Posterior vena cava (tissue), 2 donors: Measurements from ENCODE around the gene EBF3. TPM values are rescaled to one million over a fixed set of nuclear protein-coding genes. Genes with fewer than 3 reads are reported as not detected.
A peak's percentile ranks its signal among the peaks of the same experiment; 100 is the strongest.

Source experiments
- DNase-seq: peaks from one replicate; pipeline ENCODE4 v3.0.0-alpha.2; 2020; ENCODE audit warnings: low spot score
- intact Hi-C, 2 donors: fragments of 100-400 bp; cut with DNase I; formaldehyde crosslinking; loops; one replicate each; pipeline versions ENCODE4 v1.14.1 to v1.14.2; 2022 to 2023
- total RNA-seq, 2 donors: library from RNA; stranded (reverse); fragmentation: NEBNext Ultra II Directional; extraction: Animal tissue kit (Norgen Biotek cat#: 25700); gene quantifications; one replicate each; pipeline ENCODE4 v1.2.1, GENCODE V29; 2021
- donor health status: DM: yes; HTN: yes; CAD: no.
- donor health status: DM: yes; HTN: yes; CAD: no.

EBF3 gene
- total RNA-seq, 2 donors from 2014 or later: 8.7 to 9.1 TPM

DNA sequence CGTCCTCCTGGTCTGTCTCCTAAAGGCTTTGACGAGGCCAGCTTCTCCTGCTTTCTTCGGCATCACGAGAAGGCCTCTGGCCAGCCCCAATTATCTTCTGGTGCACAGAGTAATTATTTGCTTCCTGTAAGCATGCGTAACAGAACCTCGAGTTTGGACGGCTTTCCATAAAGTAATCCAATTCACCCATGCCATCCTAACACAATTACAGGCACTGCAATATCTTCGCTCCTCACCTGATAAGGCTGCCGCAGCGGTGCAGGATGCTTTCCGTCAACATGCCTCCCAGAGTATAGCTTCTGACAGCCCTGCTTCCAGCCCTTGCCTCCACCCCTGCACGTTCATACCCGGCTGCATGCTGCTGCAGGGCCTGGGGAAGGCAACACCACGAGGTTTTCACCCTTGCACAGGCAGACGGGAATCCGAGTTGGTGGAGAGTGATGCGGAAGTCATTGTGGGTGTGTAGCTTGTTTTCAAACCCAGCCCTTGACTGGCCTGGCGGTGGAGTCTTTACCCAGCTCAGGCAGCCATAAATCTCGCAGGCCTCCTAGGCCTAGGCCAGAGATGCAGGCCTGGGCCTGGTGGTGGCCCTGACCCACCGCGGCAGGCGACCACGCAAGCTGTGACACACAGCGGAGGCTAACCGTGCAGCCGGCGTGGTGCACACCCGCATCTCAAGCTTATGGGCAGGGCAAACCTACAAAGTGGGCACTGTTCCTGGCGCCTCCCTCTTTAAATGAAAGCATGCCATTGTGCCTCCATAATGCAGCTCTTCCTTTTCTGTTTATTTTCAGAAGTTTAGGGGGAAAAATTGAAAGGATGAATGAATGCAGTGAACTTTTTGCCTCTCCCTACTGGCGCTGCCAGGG lies 12.7 kb downstream of the EBF3 start:
- intact Hi-C loops: no loop called here
- DNase-seq: peak; percentile 55

DNA sequence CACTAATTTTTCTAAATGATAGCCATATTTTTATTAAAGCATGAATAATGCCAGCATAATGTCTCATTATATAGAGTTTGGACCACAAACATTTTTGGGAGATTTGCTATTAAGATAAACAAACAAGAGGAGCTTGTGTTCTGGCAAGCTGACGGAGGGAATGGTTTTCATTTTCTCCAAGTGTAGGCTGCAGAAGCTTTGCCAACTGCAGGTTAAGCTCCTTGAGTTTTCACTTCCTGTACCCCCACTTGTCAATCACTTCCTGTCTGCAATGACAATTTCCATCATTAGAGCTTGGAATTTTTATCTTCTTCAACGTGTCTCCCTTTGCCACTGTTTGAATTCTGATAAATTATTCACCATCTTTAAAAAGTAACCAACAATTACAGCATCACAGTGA lies 13.4 kb downstream of the EBF3 start:
- intact Hi-C loops: no loop called here
- DNase-seq: no peak

DNA sequence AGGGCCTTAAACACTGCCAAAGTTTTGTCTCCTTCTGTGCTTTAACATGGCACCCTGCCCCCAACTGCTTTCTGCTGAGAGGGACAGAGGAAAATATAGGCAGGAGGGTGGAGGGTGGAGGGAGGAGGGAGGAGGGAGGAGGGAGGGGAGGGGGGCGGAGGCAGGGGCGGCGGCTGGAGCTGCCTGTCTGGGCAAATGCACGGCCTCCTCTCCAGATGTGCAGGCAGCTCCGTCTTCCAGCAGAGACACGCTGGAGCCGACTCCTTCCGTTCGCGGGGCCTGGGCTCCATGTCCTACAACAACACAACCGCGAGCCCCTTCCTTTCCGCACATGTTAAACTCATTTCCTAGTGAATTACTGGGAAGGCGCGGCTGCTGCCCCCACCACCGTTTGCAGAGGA lies 14.2 kb downstream of the EBF3 start:
- intact Hi-C loops: no loop called here
- peak; percentile 82 for DNase-seq

DNA sequence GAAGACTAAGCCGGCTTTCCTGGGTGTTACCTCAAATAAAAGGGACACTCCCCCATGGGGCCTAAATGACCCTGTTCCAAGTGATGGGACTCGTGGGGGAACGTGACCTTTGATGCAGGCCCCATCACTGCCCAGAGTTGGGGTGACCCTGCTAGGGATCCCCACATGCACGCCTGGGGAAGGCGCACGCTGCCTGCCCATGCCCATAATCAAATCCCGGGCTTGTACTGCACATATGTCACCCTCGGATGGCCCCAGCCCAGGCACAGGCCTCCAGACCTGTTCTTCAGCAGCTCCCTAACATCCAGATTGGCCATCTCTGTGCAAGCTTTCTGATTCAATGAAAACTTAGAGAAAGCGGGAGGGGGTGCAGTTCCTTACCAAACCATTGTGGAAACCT lies 14.7 kb downstream of the EBF3 start:
- intact Hi-C loops: no loop called here

DNA sequence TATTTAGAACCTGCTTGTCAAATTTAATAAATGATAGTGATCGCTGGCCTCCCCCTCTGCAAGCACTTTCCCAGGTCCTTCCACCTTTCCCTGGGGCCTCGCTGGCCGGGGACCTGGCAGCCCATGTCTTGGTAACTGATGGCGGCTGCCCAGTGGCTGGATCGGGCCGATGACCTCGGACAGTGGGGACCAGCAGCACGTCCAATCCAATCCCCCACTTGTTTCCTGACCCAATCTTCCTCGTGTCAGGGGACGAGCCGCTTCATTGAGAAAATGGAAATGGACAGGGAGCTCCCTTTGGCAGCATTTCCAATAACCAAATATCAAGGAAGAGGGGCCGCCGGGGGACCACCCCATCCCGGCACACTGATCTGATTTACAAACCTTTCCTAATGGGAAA lies 17.2 kb downstream of the EBF3 start:
- intact Hi-C loops: no loop called here
- DNase-seq: peak; percentile 71

More for the DNA sequence above, 14.7 kb downstream of the EBF3 start:
- peak; percentile 67 for DNase-seq

DNA sequence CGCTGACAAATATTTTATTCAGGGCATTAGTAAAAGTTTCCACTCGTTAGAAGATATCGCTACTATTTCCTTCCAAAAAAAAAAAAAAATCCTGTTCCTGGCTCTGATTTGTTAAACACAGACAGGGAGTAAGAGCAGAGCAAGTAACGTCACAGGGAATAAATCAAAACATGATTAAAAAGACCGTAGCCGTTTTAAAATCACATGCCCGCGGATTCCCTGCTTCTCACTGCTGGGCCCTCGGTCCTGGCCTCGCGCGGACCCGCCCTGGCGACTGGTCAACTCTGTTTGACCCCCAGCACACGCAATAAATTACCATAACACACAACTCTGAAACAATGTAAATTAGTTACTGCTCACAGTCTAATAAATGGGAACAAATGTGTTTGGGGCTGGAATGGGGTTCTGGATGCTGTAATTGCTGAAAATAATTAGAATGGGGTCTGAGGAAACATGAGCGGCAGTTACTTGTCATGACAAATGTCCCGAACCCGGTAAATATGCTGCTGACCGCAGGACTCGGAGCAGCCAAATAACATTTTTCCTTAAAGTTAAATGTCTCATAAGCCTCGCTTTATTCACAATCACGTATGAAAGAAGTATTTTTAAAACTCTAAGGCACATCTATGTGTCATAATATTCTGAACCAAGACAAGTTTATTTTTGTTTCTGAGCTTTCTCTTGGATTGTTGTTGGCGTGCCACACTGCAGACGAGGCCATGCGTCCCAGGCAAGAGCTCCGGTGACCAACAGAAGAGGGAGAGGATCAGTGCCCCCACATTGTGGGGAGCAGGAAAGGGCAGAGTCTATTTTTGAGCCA lies 17.9 kb downstream of the EBF3 start:
- intact Hi-C loops: no loop called here
- DNase-seq: peak; percentile 85

DNA sequence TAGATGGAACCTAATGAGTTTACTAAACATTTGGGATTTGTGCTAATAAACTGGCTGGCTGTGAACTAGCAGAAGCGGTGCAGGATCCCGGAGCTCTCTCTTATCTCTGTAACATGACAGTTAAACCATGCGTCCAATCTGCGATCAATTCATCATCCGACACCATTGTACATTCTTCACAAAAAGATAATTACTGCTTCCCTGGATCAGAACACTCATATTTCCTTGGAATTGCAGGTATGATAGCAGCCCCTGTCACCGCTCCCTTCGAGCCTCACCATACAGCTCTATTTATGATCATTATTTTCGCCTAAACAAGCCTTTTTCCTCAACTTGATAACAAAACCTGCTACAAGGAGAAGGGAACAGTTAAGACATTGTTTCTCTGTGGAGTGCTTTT lies 18.5 kb downstream of the EBF3 start:
- no peak for DNase-seq
- intact Hi-C loops: no loop called here

GRCh38 chr10:129945064-129945463 lies 19.0 kb downstream of the EBF3 start:
- intact Hi-C loops: no loop called here
- DNase-seq: no peak

GRCh38 chr10:129944456-129944855 lies 19.6 kb downstream of the EBF3 start:
- intact Hi-C loops: no loop called here
- no peak for DNase-seq

DNA sequence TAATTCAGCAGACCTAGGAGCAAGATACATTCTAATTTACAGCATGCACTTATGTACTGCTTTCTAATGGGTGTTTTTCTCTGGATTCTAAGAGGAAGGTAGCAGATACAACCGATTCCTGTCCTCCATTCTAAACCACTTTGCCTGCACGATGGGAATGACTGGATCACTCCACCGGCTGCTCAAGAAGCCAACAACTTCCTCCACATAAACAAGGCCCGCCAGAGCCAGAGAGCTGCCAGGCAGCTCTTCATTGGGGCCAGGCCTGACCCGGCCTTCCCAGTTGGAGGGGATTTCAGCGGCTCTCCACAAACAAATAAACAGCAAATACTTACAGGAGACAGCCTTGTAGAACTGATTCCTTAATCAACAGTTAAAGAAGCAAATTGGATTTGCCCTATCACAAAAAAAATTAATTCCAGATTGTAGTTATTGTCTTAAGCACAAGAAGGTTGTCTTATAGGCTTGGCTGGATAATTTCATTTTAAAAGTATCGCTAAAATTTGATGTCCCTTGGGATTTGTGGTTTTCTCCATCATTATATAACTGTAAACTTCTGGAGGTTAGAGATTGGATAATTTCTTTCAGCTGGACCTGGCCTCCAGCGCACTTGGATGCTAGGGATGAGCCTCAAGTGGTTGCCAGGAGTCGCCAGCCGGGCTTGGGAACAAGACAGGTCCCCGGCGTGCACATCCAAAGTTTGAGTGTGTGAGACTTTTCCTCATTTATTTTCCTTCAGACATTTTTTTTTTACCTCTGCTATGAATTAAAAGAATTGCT lies 20.9 kb downstream of the EBF3 start:
- intact Hi-C loops: no loop called here
- DNase-seq: peak; percentile 59

DNA sequence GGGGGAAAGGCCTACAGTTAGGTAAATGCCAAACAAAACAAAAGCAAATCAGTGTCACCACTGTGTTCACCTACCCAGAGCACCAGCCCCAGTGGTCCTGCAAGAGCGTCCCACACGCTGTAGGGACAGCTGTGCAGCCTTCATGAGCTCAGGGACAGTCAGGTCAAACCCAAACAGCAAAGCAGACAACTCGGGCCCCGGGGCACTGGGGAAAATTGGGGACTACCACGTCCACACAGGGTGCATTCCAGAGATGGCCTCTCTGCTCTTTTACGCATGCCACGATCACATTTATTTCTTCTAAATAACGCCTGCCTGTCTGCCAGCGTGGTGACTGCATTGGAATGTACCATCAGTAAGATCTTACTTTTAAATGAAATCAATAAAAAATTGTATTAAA lies 21.7 kb downstream of the EBF3 start:
- intact Hi-C loops: no loop called here
- DNase-seq: peak; percentile 38

GRCh38 chr10:129942019-129942277 lies 22.1 kb downstream of the EBF3 start:
- DNase-seq: peak; percentile 54
- intact Hi-C loops: no loop called here

DNA sequence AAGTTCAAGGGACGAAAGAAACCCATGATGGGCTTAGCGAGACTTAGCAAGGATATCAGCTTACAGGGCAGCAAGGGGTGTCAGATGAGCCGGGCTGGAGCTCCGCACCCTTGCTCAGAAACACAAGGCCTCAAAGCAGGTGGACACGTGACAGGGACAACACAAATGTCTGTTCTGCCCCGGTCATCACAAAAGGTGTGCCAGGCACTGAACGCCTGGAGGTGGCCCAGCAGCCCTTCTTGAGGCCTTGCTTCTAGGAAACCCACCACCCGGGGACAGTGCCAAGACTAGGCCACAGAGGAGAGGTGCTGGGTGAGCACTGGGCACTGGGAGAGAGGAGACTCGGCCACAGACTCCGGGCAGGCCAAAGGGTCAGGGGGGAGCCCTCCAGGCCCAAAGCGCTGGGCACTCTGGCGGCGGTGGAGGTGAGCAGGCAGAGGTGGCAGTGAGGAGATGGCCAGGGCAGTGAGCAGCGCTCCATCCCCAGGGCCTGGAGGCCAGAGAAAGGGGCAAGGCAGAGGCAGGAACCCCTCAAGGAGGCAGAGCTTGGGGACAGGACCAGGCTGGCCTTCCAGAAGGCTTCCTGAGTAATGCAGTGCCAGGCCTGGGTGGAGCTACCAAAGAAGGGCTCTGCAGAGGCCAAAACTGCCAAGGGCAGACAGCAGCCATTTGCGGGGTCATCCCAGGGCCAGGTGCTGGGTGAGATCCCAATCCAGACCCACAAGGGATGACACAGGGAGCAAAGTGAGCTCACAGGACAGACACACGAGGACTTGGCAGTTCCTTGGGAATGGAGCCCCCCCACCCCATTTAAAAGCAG lies 22.7 kb downstream of the EBF3 start:
- intact Hi-C loops: no loop called here
- peak; percentile 55 for DNase-seq

GRCh38 chr10:129940617-129941198 lies 23.4 kb downstream of the EBF3 start:
- intact Hi-C loops: no loop called here
- peak; percentile 55 for DNase-seq

DNA sequence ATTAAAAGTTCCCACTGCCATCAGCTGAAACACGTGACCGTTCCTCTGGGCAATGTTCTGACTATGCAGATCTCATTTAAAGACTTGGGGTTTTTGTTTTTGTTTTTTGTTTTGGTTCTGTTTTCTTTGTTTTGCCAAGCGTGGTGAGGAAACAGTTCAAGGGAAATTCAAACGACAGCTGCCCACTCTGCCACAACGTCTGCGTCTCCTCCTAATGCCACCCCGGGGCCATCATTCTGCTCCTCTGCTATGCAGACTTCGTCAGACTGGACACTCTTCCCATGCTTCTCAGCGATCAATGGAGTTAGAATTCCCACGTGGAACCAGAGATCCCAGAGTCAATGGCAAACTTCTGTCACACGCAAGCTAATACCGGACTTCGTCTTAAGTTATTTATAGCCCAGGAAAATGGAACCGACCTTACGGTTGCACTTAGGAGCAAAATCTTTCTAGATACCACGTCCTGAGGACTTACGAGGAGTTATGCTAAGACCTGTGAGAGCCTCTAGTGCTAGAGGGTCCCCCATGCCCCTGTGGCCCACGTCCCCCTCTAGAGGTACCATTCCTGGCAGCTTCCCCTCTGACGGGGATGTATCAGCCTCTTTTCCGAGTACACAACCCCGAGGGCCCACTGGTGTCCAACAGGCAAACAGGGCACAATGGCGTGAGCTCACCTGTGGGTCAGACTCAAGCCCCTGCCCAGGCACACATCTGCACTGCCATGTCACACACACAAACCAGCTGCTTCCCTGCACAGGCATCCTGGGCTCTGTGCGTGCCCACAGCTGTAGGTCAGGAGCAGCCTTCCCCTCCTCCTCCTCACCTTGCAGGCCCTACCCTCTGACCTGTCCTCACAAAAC lies 24.4 kb downstream of the EBF3 start:
- intact Hi-C loops: no loop called here
- DNase-seq: peak; percentile 66

DNA sequence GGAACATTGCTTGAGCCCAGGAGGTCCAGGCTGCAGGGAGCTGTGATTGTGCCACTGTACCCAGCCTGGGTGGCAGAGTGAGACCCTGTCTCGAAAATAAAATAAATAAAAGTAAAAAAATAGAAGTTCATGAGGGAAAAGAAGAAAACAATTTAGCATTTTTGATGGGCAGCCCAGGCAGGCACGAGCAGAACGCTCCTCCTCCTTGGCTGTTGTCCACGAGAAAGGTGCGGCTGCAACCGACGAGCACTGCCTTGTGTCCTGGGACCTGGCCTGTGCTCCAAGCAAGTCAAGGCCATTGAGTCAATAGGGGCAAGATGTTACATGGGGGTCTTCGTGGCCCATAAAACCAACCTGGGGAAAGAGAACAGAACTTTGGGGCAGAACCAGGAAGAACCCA lies 25.6 kb downstream of the EBF3 start:
- intact Hi-C loops: no loop called here
- DNase-seq: peak; percentile 64

- intact Hi-C loops: no loop called here
- DNase-seq: no peak
Observed at GRCh38 chr10:129937351-129937751, 26.7 kb downstream of the EBF3 start.

DNA sequence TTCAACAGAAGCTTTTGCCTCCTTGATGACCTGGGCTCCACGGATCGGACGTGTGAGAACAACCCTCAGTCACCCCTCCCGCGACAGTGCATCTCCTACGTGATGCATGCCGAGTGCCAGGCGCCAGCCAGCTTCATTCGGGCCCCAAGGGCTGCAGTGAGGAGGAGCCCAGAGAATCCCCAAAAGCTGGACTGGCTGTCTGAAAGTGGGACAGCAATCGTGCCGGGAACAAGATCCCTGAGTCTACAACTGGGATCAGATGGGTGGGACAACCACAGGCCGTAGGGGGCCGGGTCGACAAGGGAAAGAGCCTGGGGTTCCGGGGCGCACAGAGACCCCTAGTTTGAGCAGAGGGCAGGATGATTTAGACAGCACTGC lies 27.2 kb downstream of the EBF3 start:
- peak; percentile 77 for DNase-seq
- intact Hi-C loops: no loop called here
